ENCODE measurements around the gene CCNYL1.
"Not testable (repeated sequence)": the region's sequence is repeated elsewhere in the genome, so short reads cannot be mapped to it uniquely, and the experiment has no call there.

CCNYL1 gene

DNA sequence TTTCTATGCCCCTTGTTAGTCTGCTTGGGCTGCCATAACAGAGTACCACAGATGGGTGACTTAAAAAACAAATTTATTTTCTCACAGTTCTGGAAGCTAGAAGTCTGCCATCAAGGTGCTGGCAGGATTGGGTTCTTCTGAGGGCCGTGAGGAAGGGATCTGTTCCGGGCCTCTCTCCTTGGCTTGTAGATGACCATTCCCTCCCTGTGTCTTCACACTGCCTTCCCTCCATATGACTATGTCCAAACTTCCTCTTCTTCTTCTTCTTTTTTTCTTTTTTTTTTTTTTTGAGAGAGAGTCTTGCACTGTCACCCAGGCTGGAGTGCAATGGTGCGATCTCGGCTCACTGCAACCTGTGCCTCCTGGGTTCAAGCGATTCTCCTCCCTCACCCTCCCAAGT, 13.1 kb upstream of the CCNYL1 start:
- DNase-seq: no peak

DNA sequence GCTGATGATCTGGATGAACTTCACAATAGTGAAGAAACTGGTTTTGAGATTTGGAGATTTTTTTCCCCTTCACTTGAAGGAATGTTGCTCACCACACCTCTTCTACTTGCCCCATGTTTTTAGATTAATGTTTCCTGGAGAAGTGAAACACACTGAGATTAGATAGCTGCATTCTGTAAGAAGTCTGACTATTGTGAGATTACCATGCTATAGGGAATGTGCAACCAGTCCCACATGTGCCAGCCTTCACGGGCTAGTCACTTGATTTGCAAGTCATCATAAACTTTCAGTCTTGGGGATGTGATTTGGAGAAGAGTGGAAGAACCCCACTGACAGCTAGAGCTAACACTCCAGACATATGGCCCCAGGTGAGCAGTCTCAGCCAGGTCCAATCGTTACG, 7.4 kb upstream of the CCNYL1 start:
- DNase-seq: no peak

DNA sequence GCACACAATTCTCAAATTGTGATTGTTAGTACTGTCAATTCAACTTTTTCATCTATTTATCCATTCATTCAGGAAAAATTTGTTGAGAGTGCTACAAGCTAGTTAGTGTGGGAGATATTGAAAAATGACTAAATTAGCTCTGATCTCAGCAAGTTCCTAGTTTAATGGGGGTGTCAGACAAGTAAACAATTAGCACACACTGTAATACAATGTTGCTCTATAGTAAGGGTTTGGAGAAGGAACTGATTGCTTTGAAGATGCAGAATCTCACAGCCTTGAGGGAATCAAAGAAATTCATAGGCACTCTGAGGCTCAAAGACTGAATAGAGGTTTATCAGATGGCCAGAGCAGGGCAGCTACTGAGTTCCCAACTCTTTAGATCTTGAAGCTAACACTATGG, 6.8 kb upstream of the CCNYL1 start:
- no peak for DNase-seq

DNA sequence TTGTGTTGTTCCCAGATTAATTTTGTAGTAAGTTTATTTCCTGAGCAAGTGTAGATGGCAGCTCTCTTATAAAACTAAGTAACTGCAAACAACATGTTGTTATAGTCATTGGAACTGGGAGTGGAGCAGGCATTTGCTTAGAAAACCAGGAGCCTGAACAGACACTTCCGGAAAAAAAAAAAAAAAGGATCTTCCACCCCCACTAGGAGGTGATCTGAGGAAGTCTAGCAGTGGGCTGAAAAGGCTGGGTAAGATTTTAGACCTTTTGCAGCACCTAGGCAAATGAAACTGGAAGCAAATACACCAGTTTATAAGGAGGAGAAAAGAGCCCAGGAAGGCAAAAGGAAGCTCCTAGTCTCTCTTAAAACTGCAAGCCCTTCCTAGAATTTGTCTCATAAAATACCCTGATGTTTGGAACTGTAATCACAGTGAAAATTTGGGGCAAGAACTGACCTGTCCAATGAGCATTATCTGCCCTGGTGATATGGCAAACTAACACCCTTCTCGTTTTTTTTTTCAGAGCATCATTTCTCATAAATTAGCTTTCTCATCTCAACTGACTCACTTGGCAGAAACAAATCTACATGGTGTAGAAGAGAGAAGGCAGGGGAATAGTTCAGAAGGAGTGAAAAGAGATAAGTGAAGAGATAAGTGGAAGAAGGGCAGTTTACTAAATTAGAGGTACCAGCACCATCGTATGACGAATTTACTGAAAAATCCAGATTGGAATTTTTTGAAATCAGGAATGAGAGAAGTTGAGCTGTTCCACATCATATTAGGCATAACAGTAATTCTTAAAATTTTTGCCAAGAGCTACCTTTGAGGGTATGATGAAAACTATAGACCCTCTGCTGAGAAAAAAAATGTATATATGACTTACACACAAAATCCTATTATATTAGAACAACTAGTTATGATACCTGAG, 4.2 kb upstream of the CCNYL1 start:
- no peak for DNase-seq

DNA sequence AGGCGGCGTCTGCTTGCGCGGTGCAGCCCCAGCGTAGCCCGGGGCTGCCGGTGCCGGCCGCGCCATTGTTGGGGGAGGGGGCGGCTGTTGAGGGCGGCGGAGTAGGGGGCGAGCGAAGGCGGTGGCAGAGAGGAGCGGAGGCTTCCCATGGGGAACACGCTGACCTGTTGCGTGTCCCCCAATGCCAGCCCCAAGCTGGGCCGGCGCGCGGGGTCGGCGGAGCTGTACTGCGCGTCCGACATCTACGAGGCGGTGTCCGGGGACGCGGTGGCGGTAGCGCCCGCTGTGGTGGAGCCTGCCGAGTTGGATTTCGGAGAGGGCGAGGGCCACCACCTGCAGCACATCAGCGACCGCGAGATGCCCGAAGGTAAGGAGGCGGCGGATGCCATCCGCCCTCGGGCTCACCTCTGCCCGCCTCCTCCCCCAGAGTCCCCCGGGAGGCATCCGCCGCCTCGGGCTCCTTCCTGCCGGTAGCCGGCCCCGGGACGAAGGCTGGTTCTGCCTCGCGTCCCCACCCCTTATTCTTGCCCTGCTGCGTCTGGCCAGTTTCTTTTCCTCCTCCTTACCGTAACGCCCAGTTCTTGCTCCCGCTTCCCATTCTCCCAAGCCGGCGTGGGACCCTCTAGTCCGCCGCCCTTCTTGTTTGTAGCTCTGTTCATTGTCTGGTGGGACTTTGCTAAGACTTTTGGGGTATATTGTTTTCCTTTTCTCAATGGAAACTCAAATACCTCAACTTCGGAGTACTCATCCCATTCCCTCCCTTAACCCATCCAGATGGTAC, 500 bp downstream of the CCNYL1 start:
- no peak for DNase-seq

DNA sequence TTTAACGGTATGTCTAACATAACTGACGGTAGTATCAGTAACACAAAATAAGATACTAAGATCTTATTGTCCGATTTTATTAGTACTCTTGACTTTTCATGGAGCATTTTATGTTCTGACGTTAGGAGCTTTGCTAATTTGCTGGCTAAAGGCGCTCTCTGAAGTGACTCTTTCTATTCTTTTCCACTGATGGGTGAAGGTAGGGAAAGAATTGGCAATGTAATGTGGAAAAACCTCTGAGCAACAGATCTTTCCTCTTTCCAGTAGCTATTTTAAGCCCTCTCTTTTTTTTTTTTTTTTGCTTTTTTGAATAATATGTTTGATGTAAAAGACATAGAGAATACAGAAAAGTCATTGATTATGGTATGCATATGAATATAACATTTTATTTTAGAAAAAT, 4.6 kb downstream of the CCNYL1 start:
- no peak for DNase-seq

DNA sequence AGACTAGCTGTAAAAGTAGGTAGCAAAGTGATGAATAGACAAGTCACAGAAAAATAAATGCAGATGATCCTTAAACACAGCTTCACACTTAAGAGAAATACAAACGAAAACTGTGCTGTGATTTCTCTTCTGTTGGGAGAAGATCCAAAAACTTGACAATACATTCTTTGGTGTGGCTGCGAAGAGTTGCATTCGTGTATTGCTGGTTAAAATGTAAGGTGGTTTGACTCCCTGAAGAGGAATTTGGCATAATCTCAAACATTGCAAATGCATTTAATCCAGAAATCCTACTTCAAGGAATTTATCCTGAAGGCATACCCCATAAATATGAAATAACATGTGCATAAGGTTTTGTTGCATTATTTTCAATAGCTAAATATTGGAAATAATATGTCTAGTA, 7.1 kb downstream of the CCNYL1 start:
- DNase-seq: no peak

DNA sequence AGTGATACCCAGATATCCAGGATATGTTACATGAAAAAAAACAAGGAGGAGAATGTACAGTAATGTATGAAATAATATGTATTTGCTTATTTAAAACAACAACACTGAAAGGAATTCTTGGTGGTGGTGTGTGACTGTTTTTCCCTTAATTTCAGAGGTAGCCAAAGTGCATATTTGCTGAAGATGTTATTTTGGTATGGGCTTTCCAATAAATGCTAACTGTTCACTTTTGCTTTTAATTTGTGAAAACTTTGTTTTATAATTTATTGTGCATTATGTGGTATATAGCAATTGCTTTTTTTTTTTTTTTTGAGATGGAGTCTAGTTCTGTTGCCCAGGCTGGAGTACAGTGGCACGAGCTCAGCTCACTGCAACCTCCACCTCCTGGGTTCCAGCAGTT, 7.6 kb downstream of the CCNYL1 start:
- DNase-seq: no peak

DNA sequence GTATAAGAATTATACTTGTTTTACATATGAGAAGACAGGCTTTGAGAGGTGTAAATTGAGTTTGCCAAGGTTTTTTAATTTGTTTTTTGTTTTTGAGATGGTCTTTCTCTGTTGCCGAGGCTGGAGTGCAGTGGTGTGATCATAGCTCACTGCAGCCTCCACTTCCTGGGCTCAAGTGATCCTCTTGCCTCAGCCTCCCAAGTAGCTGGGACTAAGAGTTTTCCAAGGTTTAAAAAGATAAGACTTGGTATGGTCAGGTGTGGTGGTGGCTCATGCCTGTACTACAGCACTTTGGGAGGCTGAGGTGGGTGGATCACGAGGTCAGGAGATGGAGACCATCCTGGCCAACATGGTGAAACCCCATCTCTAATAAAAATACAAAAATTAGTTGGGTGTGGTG, 8.2 kb downstream of the CCNYL1 start:
- DNase-seq: not testable (repeated sequence)

DNA sequence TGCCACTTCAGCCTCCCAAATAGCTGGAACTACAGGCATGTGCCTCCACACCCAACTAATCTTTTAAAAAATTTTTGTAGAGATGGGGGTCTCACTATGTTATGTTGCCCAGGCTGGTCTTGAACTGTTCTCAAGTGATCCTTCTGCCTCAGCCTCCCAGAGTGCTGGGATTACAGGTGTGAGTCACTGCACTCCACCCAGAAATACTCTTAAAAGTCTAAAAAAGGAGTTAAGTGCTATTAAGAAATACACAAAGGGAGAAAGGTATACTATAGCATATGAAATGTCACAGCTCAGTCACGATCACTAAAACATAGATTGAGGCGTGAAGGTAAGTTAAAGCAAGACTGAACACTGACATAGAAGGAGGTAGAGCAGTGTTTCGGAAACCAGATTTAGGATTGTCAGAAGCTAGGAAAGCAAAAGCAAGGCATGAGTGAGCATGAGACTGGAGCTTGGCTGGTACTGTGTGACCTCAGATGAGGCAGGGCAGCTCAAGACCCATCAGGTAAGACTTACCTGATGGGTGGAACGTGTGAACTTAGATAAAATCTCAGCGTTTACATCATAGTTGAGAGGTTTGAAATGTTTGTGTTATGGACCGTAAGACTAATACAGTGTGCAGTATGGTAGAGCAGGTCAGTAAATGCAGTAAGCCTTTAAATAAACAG, 9.2 kb downstream of the CCNYL1 start:
- DNase-seq: no peak

DNA sequence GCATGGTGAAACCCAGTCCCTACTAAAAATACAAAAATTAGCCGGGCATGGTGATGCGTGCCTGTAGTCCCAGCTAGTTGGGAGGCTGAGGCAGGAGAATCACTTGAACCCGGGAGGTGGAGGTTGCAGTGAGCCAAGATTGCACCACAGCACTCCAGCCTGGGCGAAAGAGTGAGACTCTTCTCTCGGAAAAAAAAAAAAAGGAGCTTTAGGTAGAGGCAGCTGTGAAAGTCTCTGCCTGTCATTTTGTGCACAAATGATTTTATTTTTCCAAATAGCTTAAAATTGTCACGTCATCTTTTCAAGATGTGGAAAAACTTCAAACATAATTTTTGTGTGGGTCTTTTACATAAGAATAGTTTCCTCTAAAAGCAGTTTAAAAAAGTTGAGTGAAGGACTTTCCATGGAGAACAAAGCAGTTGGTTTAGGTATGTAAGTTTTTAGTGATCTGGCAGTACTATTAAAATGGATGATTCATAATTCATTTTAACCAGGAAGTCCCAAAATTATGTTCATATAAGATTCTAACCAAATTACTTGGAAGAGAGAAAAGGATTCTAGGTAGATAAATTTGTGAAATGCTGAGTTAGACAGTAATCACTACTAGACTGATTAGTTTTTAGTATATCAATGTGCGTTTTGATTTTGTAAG, 11.5 kb downstream of the CCNYL1 start:
- no peak for DNase-seq

DNA sequence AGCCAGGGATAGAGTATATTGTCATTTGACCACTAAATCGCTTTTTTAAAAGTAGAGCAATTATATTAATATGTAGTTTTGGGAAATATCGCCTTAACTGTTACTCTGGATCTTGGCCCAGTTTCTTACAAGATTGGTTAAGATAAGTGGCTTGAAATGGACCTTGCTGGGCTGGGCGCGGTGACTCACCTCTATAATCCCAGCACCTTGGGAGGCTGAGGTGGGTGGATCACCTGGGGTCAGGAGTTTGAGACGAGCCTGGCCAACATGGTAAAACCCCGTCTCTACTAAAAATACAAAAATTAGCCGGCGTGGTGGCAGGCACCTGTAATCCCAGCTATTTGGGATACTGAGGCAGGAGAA, 12.0 kb downstream of the CCNYL1 start:
- not testable (repeated sequence) for DNase-seq

DNA sequence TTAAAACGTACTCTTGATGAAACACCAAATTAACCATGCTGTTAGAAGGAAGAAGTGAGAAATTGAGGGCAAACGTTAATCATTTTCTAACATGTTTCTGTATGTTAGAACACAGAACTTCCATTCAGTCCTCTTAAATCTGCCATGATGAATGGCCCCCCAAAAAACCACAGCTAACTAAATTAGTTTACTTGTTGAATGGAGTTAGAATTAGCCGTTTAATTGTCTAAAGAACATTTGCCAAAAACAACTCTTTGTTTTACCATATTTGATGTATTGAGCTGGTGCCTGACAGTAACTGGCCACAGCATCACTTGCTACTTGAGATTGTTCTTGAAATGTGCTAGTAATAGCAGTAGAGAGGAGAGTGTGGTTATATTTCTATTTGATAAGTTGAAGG, 12.7 kb downstream of the CCNYL1 start:
- DNase-seq: no peak

DNA sequence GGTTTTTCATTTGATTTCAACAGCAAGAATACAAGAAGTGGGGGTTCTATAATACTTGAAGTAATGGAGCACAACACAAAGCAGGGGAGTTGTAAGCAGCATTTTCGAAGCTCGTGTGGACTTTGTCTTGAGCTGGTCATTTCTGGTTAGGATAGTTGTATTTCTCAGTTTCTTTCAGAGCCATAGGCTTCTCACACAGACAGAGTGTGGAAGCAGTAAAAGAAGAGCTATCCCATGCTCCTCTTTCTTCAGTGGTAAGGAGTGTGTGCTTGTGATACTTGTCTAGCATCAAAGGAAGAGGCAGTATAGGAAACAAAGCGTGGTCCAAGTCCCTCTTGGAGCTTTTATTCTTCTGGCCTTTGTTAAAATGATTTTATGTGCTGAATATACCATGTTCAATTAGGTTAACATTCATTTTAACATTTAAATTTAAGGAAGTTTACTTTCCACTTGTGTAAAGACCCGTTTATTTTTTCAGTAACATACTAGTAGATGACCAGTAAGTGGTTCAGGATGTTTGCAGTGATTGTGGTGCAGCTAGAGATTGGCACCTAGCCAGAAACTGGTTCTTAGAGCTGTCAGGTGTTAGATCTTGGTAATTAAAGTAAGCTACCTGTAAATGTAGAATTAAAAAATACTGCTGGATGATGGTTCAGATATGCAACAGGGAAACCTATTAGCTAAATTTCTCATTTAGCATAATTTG, 14.6 kb downstream of the CCNYL1 start:
- DNase-seq: peak; percentile 61

DNA sequence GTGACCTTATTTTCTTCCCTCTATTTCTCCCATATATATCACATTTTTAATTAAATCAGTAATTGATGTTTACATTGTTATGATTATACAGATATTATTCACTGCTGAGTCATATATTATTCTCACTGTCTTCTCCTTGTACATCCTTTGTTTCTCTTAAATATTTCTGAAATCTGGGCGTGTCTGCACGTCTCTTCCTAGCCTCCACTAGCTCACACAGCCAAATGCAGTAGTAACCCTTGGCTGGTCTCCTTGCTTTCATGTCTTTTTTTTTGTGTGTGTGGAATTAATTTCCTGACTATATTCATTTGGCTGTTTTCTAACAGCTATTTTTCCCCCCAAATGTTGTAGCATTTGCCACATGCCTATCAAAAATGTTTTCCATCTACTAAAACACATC, 15.8 kb downstream of the CCNYL1 start:
- DNase-seq: no peak

DNA sequence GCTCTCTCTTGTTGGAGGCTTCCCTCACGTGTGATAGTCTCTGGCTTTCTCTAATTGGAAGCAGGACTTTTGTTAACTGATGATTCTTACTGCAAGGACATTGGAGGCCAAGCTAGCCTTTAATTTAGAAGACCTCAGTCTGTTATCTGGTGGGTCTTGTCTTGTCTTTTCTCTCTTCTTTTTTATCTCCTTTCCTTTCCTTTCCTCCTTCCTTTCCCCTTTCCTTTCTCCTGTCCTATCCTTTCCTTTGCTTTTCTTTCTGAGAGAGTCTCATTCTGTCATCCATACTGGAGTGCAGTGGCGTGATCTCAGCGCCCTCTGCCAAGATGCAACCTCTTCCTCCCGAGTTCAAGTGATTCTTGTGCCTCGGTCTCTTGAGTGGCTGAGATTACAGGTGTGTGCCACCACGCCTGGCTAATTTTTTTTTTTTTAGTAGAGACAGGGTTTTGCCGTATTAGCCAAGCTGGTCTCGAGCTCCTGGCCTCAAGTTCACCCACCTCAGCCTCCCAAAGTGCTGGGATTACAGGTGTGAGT, 18.1 kb downstream of the CCNYL1 start:
- DNase-seq: no peak

DNA sequence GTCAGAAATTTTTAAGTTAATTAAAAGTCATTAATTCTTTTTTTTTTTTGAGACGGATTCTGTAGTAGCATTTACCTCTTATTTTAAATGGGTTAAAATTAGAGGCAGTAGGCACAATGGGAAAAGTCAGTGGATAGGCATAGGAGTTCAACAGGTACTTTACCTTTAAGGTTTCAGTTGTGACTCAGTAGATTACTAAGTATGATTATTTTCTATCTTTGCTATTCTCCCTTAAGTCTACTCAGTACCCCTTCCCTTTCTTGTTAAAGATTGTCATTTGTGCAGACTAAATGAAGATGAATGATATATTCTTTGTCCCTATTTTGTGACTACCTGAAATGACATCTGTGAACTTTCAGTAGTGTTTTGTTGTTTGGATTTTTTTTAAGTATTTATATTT, 19.7 kb downstream of the CCNYL1 start:
- no peak for DNase-seq

DNA sequence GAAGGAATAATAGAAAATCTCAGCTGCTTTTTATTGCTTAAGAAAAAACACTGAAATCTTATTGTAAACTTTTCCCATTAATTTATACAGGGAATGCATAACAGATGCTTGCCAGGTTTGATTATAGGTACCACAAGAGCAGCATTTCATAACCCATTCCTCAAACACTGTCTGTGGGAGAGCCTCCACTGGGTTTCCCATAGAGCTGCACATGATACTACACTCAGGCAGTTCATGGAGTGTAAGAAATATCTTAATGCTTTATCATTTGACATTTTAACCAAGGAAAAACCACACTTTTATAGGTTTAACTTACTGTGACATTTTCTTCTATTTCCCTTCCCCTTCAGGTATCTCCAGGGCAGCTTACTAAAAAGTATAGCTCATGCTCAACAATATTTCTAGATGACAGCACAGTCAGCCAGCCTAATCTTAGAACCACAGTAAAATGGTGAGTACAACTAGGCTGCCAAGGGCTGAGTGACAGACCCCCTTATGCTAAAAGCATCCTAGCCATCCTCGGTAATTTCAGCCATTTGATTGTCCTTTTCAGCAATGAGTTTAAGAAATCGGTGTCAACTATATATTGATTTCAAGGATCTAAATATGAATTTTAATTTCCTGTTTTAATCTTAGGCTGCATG, 22.3 kb downstream of the CCNYL1 start:
- no peak for DNase-seq

DNA sequence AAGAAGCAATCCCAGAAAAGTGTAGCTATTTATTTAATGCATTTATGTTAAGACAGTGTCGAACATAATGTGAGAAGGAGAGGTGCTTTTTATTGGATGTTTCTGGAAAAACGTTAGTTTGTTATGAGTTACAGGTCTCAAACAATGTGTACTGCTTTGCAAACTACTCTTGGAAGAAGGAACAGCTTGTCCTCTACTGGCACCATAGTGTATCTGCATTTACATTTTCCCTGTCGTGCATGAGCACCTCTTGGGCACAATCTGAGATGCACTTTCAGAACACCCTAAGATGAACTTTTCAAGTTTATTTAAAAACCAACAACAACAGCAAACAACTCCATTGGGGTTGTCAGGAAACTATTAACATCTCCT, 22.8 kb downstream of the CCNYL1 start:
- DNase-seq: no peak

DNA sequence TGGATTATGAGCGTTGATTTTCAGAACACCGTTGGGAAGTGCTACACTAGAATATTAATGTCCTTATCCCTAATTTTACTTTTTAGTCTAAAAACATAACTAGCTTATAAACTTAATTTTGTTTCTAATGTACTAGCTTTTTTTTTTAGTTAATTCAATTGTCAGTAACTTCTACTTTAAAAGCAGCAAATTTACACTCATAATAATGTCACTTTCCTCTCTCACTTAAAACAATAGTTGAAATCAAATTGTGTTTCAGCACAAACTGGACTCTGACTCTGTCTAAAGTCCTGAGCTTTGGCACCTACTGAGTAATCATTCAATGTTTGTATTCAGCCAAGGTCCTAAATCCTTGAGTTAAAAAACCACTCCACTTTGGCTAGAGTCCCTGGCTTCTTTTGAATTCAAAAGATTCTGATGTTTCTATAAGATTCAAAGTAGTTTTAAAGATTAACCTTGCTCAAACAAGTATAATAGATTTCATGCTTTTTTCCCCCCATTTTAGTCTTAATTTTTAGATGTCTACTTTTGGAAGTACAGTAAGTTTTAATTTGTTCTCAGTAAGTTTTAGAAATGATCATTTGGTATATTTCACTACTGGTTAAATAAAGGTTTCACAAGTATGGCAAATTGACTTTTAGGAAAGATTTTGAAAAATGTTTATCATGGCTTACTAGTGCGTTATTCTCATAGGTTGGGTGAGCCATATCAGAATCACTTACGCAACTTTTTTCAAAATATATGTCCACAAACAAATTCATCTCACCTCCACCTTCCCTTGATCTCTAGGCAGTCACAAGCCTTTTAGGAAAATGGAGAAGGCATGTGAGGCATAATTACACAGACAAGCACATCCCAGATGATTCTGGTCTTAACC, 23.4 kb downstream of the CCNYL1 start:
- no peak for DNase-seq

DNA sequence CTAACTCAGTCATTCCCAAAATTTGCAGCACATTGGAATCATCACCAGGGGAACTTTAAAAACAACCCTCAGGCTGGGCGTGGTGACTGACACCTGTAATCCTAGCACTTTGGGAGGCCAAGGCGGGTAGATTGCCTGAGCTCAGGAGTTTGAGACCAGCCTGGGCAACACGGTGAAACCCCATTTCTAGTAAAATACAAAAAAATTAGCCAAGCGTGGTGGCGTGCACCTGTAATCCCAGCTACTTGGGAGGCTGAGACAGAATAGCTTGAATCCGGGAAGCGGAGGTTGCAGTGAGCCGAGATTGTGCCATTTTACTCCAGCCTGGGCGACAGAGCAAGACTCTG, 24.0 kb downstream of the CCNYL1 start:
- not testable (repeated sequence) for DNase-seq

All from NCI-H1436 treated with DMSO at 0.1 percent for 48 hours (cell line).